Trophoblast cell (in vitro differentiated cells and primary cell): ENCODE measurements around the gene GSX1.

Experiments used
- DNase-seq, 2 donors: peaks; one replicate each; pipeline ENCODE4 v3.0.0-alpha.2; 2016
- H2AFZ ChIP-seq: 2 replicates; pipeline ENCODE4 v1.6.1; 2013; ENCODE audit warnings: low read length, moderate library complexity, mild to moderate bottlenecking; ENCODE audit not compliant: insufficient read depth, poor library complexity
- H2AK5ac ChIP-seq: 2 replicates; pipeline ENCODE4 v1.6.1; 2013; ENCODE audit warnings: mild to moderate bottlenecking, low read length
- H2BK120ac ChIP-seq: 2 replicates; pipeline ENCODE4 v1.6.1; 2013; ENCODE audit warnings: low read length, mild to moderate bottlenecking, moderate library complexity; ENCODE audit not compliant: insufficient read depth, poor library complexity
- H2BK12ac ChIP-seq: 2 replicates; pipeline ENCODE4 v1.6.1; 2013; ENCODE audit warnings: mild to moderate bottlenecking, low read length, moderate library complexity
- H2BK5ac ChIP-seq: 2 replicates; pipeline ENCODE4 v1.6.1; 2013; ENCODE audit warnings: low read length, low read depth, moderate library complexity, mild to moderate bottlenecking; ENCODE audit not compliant: poor library complexity
- H3K14ac ChIP-seq: 2 replicates; pipeline ENCODE4 v1.6.1; 2013; ENCODE audit warnings: mild to moderate bottlenecking, low read length
- H3K18ac ChIP-seq: 2 replicates; pipeline ENCODE4 v1.6.1; 2013; ENCODE audit warnings: mild to moderate bottlenecking, low read length
- H3K23ac ChIP-seq: 2 replicates; pipeline ENCODE4 v1.6.1; 2013; ENCODE audit warnings: low read length
- H3K27ac ChIP-seq: 2 replicates; pipeline ENCODE4 v1.5.1; 2013; ENCODE audit warnings: low read depth, mild to moderate bottlenecking, inconsistent platforms, low read length, moderate library complexity
- H3K27me3 ChIP-seq: 2 replicates; pipeline ENCODE4 v1.6.1; 2013; ENCODE audit warnings: inconsistent platforms, mild to moderate bottlenecking, low read length, moderate library complexity; ENCODE audit not compliant: insufficient read depth
- H3K36me3 ChIP-seq, 2 experiments: 1 replicate in 1 of 2; 2 replicates in 1 of 2; pipeline ENCODE4 v1.6.1; 2013; ENCODE audit warnings: low read length in 2 of 2, mild to moderate bottlenecking in 2 of 2, moderate library complexity in 1 of 2; ENCODE audit not compliant: insufficient read depth in 2 of 2, control insufficient read depth in 1 of 2
- H3K4ac ChIP-seq: 2 replicates; pipeline ENCODE4 v1.6.1; 2013; ENCODE audit warnings: low read depth, mild to moderate bottlenecking, low read length, moderate library complexity
- H3K4me1 ChIP-seq, 2 experiments: 1 replicate in 1 of 2; 2 replicates in 1 of 2; pipeline ENCODE4 v1.6.1; 2013; ENCODE audit warnings: low read length in 2 of 2, mild to moderate bottlenecking in 2 of 2, moderate library complexity in 1 of 2; ENCODE audit not compliant: insufficient read depth in 2 of 2, control insufficient read depth in 1 of 2
- H3K4me2 ChIP-seq: 2 replicates; pipeline ENCODE4 v1.6.1; 2013; ENCODE audit warnings: inconsistent platforms, mild to moderate bottlenecking, low read length, moderate library complexity
- H3K4me3 ChIP-seq: 2 replicates; pipeline ENCODE4 v1.5.1; 2013; ENCODE audit warnings: mild to moderate bottlenecking, low read depth, low read length, inconsistent platforms
- H3K79me1 ChIP-seq: one replicate; pipeline ENCODE4 v1.6.1; 2013; ENCODE audit warnings: low read length
- H3K79me2 ChIP-seq: 2 replicates; pipeline ENCODE4 v1.6.1; 2013; ENCODE audit warnings: low read length, mild to moderate bottlenecking; ENCODE audit not compliant: control insufficient read depth, insufficient read depth, poor library complexity
- H3K9ac ChIP-seq: 2 replicates; pipeline ENCODE4 v1.6.1; 2013; ENCODE audit warnings: mild to moderate bottlenecking, low read length
- H3K9me3 ChIP-seq: 2 replicates; pipeline ENCODE4 v1.6.1; 2013; ENCODE audit warnings: low read depth, mild to moderate bottlenecking, control low read depth, inconsistent platforms, low read length; ENCODE audit not compliant: insufficient read depth
- H4K12ac ChIP-seq: 2 replicates; pipeline ENCODE4 v1.6.1; 2013; ENCODE audit warnings: low read depth, mild to moderate bottlenecking, low read length, moderate library complexity
- H4K8ac ChIP-seq: 2 replicates; pipeline ENCODE4 v1.6.1; 2013; ENCODE audit warnings: low read depth, mild to moderate bottlenecking, low read length, moderate library complexity
- H4K91ac ChIP-seq: one replicate; pipeline ENCODE4 v1.6.1; 2013; ENCODE audit warnings: low read depth, mild to moderate bottlenecking, low read length, moderate library complexity
- WGBS: extraction: QIAGEN DNeasy Blood & Tissue Kit; methylation state at CpG from one replicate; pipeline ENCODE4 v1.1.7; 2013; ENCODE audit warnings: missing lambda C conversion rate; ENCODE audit not compliant: insufficient read length, insufficient coverage; ENCODE audit errors: extremely low coverage; 5-methylcytosine and 5-hydroxymethylcytosine counted together

The GSX1 gene

GRCh38 chr13:27821566-27821965 is 29.3 kb downstream of the GSX1 start:
- no peak overlapping the region for H4K91ac ChIP-seq
- no peak overlapping the region for H3K4me2 ChIP-seq
- H2BK5ac ChIP-seq, result no peak overlapping the region
- no peak overlapping the region for H3K27ac ChIP-seq
- H3K4me1 ChIP-seq, result no peaks in the 10 kb centered on the region
- H3K14ac ChIP-seq, result no peak overlapping the region
- H3K4me3 ChIP-seq, result no peak overlapping the region
- peaks cover 1% of the 10 kb centered on the region for H3K9me3 ChIP-seq
- H2AFZ ChIP-seq, result no peak overlapping the region
- no peak overlapping the region for H2BK120ac ChIP-seq
- WGBS, result no CpG with 5 or more reads among the region's 12 CpGs
- H4K12ac ChIP-seq, result no peak overlapping the region
- no peak for DNase-seq
- H3K4ac ChIP-seq, result no peak overlapping the region
- H3K9ac ChIP-seq, result no peak overlapping the region
- H2BK12ac ChIP-seq, result no peak overlapping the region
- H3K79me2 ChIP-seq, result no peaks in the 10 kb centered on the region
- no peak overlapping the region for H3K23ac ChIP-seq
- H3K18ac ChIP-seq, result no peak overlapping the region
- H4K8ac ChIP-seq, result no peak overlapping the region
- no peaks in the 10 kb centered on the region for H3K36me3 ChIP-seq
- peaks cover 42% of the 10 kb centered on the region for H3K27me3 ChIP-seq
- no peak overlapping the region for H2AK5ac ChIP-seq
- H3K79me1 ChIP-seq, result no peaks in the 10 kb centered on the region

GRCh38 chr13:27822258-27822872 is 30.1 kb downstream of the GSX1 start:
- H3K4me1 ChIP-seq, result no peaks in the 10 kb centered on the region
- no peaks in the 10 kb centered on the region for H3K79me2 ChIP-seq
- H4K8ac ChIP-seq, result no peak overlapping the region

GRCh38 chr13:27822873-27823311 is 30.6 kb downstream of the GSX1 start:
- H3K9me3 ChIP-seq, result peaks cover 1% of the 10 kb centered on the region
- H3K4me2 ChIP-seq, result no peak overlapping the region
- no peak overlapping the region for H3K14ac ChIP-seq
- H3K18ac ChIP-seq, result no peak overlapping the region
- H3K9ac ChIP-seq, result no peak overlapping the region
- H3K4ac ChIP-seq, result no peak overlapping the region
- no peaks in the 10 kb centered on the region for H3K4me1 ChIP-seq
- H4K91ac ChIP-seq, result no peak overlapping the region
- H4K12ac ChIP-seq, result no peak overlapping the region
- H3K36me3 ChIP-seq, result no peaks in the 10 kb centered on the region
- no peak overlapping the region for H2BK5ac ChIP-seq
- no peak overlapping the region for H3K4me3 ChIP-seq
- WGBS, result no CpG with 5 or more reads among the region's 18 CpGs
- H4K8ac ChIP-seq, result no peak overlapping the region
- H3K79me1 ChIP-seq, result no peaks in the 10 kb centered on the region
- DNase-seq, result peak in 1 of 2 donors; percentile 27
- H3K23ac ChIP-seq, result no peak overlapping the region
- H3K27ac ChIP-seq, result no peak overlapping the region
- H2BK12ac ChIP-seq, result no peak overlapping the region
- peaks cover 42% of the 10 kb centered on the region for H3K27me3 ChIP-seq
- H2BK120ac ChIP-seq, result no peak overlapping the region
- H2AFZ ChIP-seq, result no peak overlapping the region
- no peaks in the 10 kb centered on the region for H3K79me2 ChIP-seq
- no peak overlapping the region for H2AK5ac ChIP-seq

More at GRCh38 chr13:27822258-27822872, 30.1 kb downstream of the GSX1 start:
- no peak overlapping the region for H3K27ac ChIP-seq
- peaks cover 42% of the 10 kb centered on the region for H3K27me3 ChIP-seq
- H3K18ac ChIP-seq, result no peak overlapping the region
- H2BK120ac ChIP-seq, result no peak overlapping the region
- H3K9me3 ChIP-seq, result peaks cover 1% of the 10 kb centered on the region
- H3K4me2 ChIP-seq, result no peak overlapping the region
- no peak overlapping the region for H2BK12ac ChIP-seq
- H2AK5ac ChIP-seq, result no peak overlapping the region
- H4K12ac ChIP-seq, result no peak overlapping the region
- no peak overlapping the region for H2AFZ ChIP-seq
- peak in 1 of 2 donors; percentile 13 for DNase-seq
- H3K4ac ChIP-seq, result no peak overlapping the region
- no peak overlapping the region for H2BK5ac ChIP-seq
- H3K79me1 ChIP-seq, result no peaks in the 10 kb centered on the region
- no peak overlapping the region for H3K14ac ChIP-seq
- H3K23ac ChIP-seq, result no peak overlapping the region
- H4K91ac ChIP-seq, result no peak overlapping the region
- no CpG with 5 or more reads among the region's 17 CpGs for WGBS
- H3K36me3 ChIP-seq, result no peaks in the 10 kb centered on the region
- H3K4me3 ChIP-seq, result no peak overlapping the region
- H3K9ac ChIP-seq, result no peak overlapping the region

- Histone ChIP-seq H3K4me1 (no peaks in the 10 kb centered on the region), H2BK12ac (no peak overlapping the region), H3K27ac (no peak overlapping the region), H2AFZ (no peak overlapping the region), H4K91ac (no peak overlapping the region), H3K36me3 (no peaks in the 10 kb centered on the region), H3K18ac (no peak overlapping the region), H3K4me3 (no peak overlapping the region), H4K12ac (no peak overlapping the region), H3K79me1 (no peaks in the 10 kb centered on the region), H3K14ac (no peak overlapping the region), H3K9me3 (peaks cover 1% of the 10 kb centered on the region), H3K23ac (no peak overlapping the region), H2BK5ac (no peak overlapping the region), H3K4me2 (no peak overlapping the region), H3K9ac (no peak overlapping the region), H3K79me2 (no peaks in the 10 kb centered on the region), H3K4ac (no peak overlapping the region), H2BK120ac (no peak overlapping the region), H4K8ac (no peak overlapping the region), H2AK5ac (no peak overlapping the region), H3K27me3 (peaks cover 42% of the 10 kb centered on the region)
- no CpG with 5 or more reads among the region's 3 CpGs for WGBS
- no peak for DNase-seq
Measured at GRCh38 chr13:27824121-27824520, 31.8 kb downstream of the GSX1 start.
